AG04449 (cell line): ENCODE measurements around the gene SLC25A44.

Experiments used
- CTCF ChIA-PET: fragments of 350-600 bp; formaldehyde crosslinking; extraction: SDS; loops from one replicate; lab custom pipeline; 2021; ENCODE audit warnings: antibody characterized with exemption; lab: Yijun Ruan, JAX
- POLR2A ChIA-PET: fragments of 400-600, 350-600 bp; formaldehyde crosslinking; extraction: SDS; loops from one replicate; lab custom pipeline; 2020; ENCODE audit warnings: antibody characterized with exemption, inconsistent platforms; lab: Yijun Ruan, JAX
- DNase-seq: peaks from one replicate; pipeline ENCODE4 v3.0.0-alpha.2; 2010; ENCODE audit warnings: low read depth, low spot score
- H3K4me3 ChIP-seq: 2 replicates; pipeline ENCODE4 v1.5.1; 2011; ENCODE audit warnings: low read depth, mild to moderate bottlenecking, control low read depth, low read length
- CTCF ChIP-seq: IDR thresholded peaks from one replicate; pipeline ENCODE4 v1.5.1; 2011; ENCODE audit warnings: mild to moderate bottlenecking, moderate library complexity, low read length, control low read depth, inconsistent platforms; ENCODE audit not compliant: insufficient read depth; ENCODE audit errors: missing control alignments

The SLC25A44 gene

GRCh38 chr1:156249593-156249992, 55.7 kb downstream of the SLC25A44 start:
- no peak overlapping the region for H3K4me3 ChIP-seq
- ChIA-PET CTCF (interaction anchor here (1.1 kb wide), 1 partner anchor 8 kb away, joined by 3 read pairs; no protein-coding TSS in a partner anchor), POLR2A (no interaction called here)
- DNase-seq: no peak
- TF ChIP-seq CTCF: no peak

- no peak for DNase-seq
- ChIA-PET CTCF (interaction anchor here (1.0 to 3.5 kb wide), 6 partner anchors 12 to 108 kb away, joined by 3 to 13 read pairs (median 4); no protein-coding TSS in a partner anchor), POLR2A (interaction anchor here (1.1 kb wide), 1 partner anchor 9 kb away, joined by 3 read pairs; no protein-coding TSS in a partner anchor)
- no peak for TF ChIP-seq CTCF
- no peak overlapping the region for H3K4me3 ChIP-seq
Observed at GRCh38 chr1:156251527-156251926, 57.6 kb downstream of the SLC25A44 start.

DNA sequence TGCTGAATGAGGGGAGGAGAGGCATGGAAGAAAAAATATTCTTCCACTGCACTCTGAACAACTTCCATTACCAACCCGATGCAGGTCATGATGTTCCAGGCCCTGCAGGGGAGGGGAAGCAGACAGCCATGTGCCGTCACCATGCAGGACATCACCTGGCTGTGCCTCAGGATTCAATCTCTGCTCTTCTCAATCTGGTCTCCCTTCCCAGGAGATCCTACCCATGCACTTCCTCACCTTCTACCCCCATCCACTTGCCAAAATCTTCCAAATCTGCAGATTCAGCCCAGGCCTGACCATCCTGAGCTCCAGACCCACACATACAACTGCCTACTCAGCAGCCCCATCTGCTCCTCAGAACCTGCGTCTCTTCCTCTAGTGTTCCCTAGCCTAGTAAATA, 59.7 kb downstream of the SLC25A44 start:
- POLR2A ChIA-PET: interaction anchor here (0.5 kb wide), 1 partner anchor 20 kb away, joined by 4 read pairs; no protein-coding TSS in a partner anchor
- CTCF ChIA-PET: interaction anchor here (0.8 to 3.5 kb wide), 2 partner anchors 19 to 66 kb away, joined by 3 to 13 read pairs; no protein-coding TSS in a partner anchor
- no peak for TF ChIP-seq CTCF
- no peak overlapping the region for H3K4me3 ChIP-seq
- DNase-seq: no peak

DNA sequence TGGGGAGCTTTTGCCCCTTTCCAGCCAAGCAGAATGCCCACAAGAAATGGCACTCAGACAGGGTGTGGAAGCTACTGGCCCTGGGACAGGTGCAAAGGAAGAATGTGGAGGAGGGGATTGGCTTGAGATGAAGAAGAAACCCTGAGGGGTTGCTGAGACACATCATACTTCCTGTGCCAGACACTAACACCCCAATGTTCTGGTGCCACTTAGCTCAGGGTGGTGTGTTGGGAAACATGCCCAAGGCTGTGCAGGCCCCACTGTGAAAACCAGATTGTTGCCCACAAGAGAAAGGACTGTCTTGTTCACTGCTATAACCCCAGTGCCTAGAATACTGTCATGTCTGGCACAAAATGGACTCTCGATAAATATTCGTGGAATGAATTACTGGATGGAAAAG, 63.8 kb downstream of the SLC25A44 start:
- ChIA-PET POLR2A (no interaction called here), CTCF (interaction anchor here (0.9 to 1.5 kb wide), 5 partner anchors 8 to 161 kb away, joined by 3 to 4 read pairs (median 3); no protein-coding TSS in a partner anchor)
- TF ChIP-seq CTCF: no peak
- no peak for DNase-seq
- no peak overlapping the region for H3K4me3 ChIP-seq

- TF ChIP-seq CTCF: no peak
- POLR2A ChIA-PET: no interaction called here
- no peak for DNase-seq
- H3K4me3 ChIP-seq: no peak overlapping the region
- CTCF ChIA-PET: interaction anchor here (1.5 kb wide), 1 partner anchor 100 kb away, joined by 3 read pairs; no protein-coding TSS in a partner anchor
Observed at GRCh38 chr1:156258859-156259258, 65.0 kb downstream of the SLC25A44 start.

DNA sequence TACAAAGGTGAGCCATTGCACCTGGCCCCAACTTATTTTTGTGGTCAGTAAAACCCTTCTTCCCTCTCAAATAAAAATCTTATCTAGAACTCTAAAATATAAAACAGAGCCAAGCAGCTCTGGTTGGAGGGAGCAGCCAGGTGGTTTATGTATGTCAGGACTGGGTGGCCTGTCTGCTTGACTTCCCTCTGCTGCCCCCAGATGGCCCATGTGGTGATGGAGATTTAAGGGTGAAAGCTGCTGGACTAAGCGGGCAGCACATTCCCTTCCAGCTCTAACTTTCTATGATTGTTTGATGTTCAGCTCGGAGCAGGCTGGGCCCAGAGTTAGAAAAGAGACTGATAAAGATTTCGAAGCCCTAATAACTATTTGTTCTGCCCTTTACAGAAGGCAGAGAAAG, 65.9 kb downstream of the SLC25A44 start:
- ChIA-PET POLR2A (interaction anchor here (1.4 kb wide), 1 partner anchor 9 kb away, joined by 3 read pairs; no protein-coding TSS in a partner anchor), CTCF (interaction anchor here (0.8 to 2.6 kb wide), 4 partner anchors 13 to 170 kb away, joined by 3 to 9 read pairs (median 3); no protein-coding TSS in a partner anchor)
- no peak for TF ChIP-seq CTCF
- no peak for DNase-seq
- no peak overlapping the region for H3K4me3 ChIP-seq
